H54 (cell line): ENCODE measurements around the gene MTSS2.
A peak's percentile ranks its signal among the peaks of the same experiment; 100 is the strongest.

Source experiments
- DNase-seq: peaks from one replicate; pipeline ENCODE4 v3.0.0; 2011; ENCODE audit warnings: low spot score, mixed read lengths; ENCODE audit not compliant: insufficient read length
- FAIRE-seq: peaks from 3 replicates; lab custom pipeline; 2011; peaks lifted over from hg19 to GRCh38; lab: Jason Lieb, UNC
- POLR2A ChIP-seq: IDR thresholded peaks from 2 replicates; pipeline ENCODE4 v1.6.1; 2011; ENCODE audit warnings: low read depth, mild to moderate bottlenecking, low read length

The MTSS2 gene, protein sequence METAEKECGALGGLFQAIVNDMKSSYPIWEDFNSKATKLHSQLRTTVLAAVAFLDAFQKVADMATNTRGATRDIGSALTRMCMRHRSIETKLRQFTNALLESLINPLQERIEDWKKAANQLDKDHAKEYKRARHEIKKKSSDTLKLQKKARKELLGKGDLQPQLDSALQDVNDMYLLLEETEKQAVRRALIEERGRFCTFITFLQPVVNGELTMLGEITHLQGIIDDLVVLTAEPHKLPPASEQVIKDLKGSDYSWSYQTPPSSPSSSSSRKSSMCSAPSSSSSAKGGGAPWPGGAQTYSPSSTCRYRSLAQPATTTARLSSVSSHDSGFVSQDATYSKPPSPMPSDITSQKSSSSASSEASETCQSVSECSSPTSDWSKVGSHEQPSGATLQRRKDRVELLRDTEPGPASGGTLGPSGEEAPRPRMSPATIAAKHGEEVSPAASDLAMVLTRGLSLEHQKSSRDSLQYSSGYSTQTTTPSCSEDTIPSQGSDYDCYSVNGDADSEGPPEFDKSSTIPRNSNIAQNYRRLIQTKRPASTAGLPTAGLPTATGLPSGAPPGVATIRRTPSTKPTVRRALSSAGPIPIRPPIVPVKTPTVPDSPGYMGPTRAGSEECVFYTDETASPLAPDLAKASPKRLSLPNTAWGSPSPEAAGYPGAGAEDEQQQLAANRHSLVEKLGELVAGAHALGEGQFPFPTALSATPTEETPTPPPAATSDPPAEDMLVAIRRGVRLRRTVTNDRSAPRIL

GRCh38 chr16:70685938-70686375 lies at the start of gene MTSS2:
MTSS2 (minus strand) TSS chr16:70686053; CDS start chr16:70685791, 262 bp downstream.
- DNase-seq = peak; percentile 92
- peak; percentile 65 for TF ChIP-seq POLR2A
- FAIRE-seq = no peak

DNA sequence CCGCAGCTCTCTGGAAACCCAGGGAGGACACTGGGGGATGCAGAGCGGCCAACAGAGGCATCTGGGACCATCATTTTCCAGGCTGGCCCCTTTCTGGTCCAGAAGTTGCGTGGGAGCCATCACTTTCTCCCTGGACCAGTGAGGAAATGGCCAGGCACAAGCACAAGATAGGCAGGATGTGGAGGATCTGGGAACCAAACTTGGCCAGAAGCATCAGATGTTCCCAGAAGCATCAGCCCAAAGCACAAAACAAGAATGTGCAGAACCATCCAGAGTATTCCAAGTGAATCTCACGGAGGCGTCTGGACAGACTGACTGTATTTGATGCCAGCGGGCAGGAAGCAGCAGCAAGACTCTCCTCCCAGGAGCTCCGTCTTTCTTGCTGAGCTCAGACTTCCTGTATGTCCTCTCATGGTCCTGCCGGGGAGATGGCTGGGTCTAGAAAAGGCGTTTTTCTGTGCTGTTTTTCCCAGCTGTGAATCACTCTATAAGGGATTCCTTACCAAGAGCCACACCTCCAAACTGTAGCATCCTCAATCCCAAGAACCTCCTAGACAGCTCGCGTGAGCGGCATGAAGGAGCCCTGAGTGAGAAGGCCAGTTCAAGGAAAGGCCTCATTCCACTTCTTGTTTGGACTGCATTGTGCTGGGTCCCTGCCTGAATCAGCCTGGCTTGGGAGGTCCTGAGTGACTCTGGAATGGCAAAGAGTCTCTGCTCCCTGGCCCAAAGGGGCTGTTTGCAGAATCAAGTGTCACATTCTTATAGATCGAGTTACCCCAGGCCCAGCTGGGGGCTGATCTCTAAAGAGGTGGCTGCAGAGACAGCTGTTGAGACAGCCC lies 49.5 kb upstream of the MTSS2 start:
- FAIRE-seq (no peak), DNase-seq (no peak)
- TF ChIP-seq POLR2A = no peak

GRCh38 chr16:70734522-70735095 lies 48.8 kb upstream of the MTSS2 start:
- FAIRE-seq = no peak
- no peak for DNase-seq

GRCh38 chr16:70730944-70731343 lies 45.1 kb upstream of the MTSS2 start:
- no peak for TF ChIP-seq POLR2A
- no peak for FAIRE-seq
- no peak for DNase-seq

More at GRCh38 chr16:70734522-70735095, 48.8 kb upstream of the MTSS2 start:
- TF ChIP-seq POLR2A = no peak

- no peak for DNase-seq
- no peak for FAIRE-seq
- TF ChIP-seq POLR2A = no peak
Measured at GRCh38 chr16:70730031-70730430, 44.2 kb upstream of the MTSS2 start.

GRCh38 chr16:70729292-70729691 lies 43.4 kb upstream of the MTSS2 start:
- no peak for TF ChIP-seq POLR2A
- DNase-seq (no peak), FAIRE-seq (no peak)

DNA sequence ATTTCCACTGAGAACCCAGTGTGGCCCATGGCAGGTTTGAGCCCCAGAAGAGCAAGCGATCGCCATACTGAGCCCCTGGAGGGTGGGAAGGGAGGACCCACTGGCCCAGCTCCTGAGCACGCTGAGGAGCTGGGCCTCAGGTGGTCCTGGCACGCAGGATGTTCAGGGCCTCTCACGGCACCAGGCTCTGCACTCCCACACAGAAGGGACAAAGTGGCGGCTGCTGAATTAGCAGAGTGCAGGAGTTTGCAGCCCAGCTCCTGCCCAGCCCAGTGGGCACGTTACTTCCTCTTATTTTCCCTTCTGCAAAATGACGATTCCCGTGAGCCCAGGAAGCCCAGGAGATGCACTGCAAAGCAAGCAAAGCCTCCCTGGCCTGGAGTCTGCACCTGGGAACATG lies 42.3 kb upstream of the MTSS2 start:
- no peak for TF ChIP-seq POLR2A

GRCh38 chr16:70726892-70727361 lies 41.1 kb upstream of the MTSS2 start:
- DNase-seq (no peak), FAIRE-seq (no peak)
- no peak for TF ChIP-seq POLR2A

More for the DNA sequence above, 42.3 kb upstream of the MTSS2 start:
- FAIRE-seq = no peak
- DNase-seq = no peak

DNA sequence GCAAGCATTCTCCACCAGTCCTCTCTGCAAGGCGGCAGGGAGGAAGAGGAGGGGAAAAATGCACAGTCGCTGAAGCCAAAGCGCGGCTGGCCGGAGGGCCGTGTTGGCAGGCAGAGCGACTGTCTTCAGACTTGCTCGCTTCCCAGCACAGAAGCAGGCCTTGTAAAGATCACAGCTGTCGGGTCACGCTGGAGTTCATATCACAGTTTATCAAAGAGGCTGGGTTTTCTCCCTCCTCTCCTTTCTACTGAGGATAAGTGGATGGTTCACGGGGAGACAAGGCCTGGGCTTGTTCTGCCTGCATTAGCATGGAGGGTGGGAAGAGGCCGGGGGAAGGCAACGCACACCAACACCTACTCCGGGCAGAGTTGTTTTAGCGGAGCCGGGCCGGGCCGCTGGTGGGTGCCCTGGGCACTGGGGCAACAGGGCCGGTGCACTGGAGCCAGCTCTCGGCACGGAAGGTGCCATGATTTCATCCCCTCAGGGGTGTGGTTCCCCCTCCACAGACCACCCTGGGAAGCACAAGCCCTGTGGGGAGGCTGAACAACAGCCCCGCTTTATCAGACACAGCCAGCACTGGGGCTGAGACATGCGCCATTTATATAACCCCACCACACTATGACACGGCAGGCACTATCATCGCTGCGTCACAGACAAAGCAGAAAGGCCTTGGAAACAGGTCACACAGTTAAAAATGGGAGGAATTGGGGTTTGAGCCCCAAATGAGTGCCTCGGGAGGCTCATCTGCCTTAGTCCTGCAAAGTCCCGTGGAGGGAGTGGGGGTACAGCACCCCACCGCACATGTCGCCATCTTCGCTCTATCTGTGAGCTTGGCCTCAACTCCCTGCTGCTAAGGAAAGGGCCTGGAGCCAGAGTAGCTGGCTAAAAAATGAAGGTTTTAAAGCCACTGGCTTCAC lies 40.3 kb upstream of the MTSS2 start:
- TF ChIP-seq POLR2A = no peak
- FAIRE-seq = no peak
- no peak for DNase-seq

DNA sequence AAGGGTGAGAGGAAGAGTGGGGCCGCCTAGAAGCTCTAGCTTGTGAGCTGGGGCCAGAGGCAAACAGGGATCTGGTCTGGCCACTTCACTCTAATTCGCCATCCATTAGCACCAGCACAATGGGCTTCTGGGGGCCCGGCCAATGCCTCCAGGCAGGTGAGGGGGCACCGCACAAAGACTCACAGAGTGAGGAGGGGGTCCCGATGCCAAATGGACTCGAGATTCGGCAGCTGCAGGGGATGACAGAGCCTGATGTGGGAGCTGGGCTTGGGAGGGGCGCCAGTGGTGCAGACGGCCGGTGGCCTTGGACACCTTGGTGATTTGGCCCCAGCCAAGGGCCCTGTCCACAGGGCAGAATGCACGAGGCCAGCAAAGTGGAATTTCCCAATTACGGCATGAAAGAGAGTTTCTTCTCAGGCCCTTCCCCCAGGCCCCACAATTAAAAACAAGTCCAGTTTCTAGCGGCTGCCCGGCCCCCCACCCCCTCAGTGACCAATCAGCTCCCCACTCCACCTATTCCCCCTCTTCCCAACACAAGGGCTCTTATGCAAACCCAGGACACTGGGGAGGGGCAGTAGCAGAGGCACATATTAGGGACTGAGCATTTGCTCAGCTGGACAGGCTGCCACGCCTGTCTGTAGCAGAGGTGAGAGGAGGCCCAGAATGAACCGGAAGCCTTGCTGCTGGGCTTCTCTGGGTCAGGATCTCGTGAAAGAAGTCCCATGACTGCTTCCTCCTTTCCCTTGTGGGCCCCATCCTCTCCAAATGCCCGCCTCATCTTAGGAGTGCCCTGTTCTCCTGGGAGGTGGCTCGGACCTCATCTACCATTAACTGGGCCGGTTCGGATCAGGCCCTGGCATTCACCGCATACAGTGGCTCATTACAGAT lies 39.4 kb upstream of the MTSS2 start:
- no peak for TF ChIP-seq POLR2A
- DNase-seq = no peak
- FAIRE-seq = no peak
